HG02610 (cell line): Measurements from ENCODE around the gene ISG20.
A peak's percentile ranks its signal among the peaks of the same experiment; 100 is the strongest.

ENCODE experiments used
- ATAC-seq: cut with Tn5 transposase; IDR thresholded peaks from one replicate; pipeline ENCODE4 v1.9.1; 2021; ENCODE audit warnings: mild to moderate bottlenecking, moderate library complexity; ENCODE audit not compliant: unreplicated experiment

The ISG20 gene

DNA sequence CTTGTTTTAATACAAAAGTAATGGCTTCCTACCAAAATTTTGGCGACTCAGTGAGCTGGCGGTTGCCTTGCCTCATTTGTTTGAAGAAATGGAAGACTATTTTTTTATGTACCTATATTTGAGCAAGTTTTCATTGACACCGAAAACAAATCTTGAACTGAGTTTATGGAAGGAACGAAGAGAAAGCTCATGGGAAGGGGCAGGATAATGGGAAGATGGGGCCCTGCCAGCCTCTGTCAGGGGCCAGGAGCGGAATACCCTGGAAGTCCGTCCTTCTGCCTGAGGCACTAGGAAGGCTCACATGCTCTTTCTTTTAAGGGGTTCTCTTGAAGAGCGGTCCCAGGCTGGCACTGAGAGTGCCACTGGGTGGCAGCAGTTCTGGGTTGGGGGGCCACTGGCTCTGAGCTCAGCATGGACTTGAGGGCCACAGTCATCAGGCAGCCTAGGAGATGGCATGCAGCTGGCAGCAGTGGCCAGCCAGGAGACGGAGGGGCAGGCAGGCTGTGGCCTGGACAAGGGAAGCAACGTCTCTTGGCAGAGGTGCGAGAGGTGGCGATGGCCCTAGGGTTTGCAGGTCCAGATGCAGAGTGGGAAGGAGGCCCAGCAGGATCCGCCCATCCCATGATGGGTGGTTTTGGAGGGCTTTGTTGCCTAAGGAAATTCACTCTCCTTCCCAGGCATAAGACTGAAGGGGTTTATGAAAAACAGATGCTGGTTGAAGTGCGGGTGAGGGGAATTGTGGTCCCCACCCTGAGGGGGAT, 41.6 kb downstream of the ISG20 start:
- no peak for ATAC-seq

DNA sequence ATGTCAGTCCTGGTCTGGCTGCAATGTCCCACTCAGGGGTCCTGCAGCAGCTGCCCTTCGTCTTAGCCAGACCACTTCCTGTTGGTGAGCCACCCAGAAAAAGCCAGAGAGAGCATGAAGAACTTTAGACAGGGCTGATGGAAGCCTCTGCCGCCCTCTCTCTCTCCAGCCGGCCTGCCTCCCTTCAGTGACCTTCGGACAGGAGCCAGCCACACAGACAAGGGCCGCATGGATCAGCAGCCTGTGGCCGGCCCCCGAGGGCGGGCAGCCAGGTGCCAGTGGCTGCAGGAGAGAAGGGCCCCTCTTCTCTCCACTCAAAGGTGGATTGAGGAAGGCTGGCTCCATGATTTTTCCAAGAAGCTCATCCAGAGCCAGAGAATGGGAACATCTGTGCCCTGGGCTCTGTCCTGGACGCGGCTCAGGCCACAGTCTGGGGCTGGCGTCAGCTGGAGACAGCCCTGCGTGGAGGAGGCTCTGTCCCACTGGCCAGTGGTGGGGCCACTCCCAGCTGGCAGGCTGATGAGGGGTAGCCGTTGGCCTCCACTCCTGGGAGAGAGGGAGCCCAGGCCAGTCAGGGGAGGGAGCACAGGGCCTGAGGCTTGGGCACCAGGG, 42.9 kb downstream of the ISG20 start:
- no peak for ATAC-seq

DNA sequence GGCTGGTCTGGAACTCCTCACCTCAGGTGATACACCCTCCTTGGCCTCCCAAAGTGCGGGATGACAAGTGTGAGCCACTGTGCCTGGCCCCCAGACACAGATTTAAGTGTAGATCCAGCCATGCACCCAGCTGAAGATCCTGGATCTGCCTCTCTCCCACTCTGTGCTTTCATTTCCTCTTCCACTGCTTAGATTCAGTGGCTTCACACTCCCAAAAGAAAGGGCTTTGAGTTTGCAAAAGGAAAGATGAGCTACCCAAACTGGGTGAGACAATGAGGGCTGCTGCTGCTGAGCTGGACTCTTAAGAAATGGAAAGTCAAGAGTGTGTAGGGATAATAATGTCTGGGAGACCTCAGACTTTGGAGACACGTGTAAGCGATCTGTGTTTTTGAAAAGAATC, 45.5 kb downstream of the ISG20 start:
- ATAC-seq: no peak

DNA sequence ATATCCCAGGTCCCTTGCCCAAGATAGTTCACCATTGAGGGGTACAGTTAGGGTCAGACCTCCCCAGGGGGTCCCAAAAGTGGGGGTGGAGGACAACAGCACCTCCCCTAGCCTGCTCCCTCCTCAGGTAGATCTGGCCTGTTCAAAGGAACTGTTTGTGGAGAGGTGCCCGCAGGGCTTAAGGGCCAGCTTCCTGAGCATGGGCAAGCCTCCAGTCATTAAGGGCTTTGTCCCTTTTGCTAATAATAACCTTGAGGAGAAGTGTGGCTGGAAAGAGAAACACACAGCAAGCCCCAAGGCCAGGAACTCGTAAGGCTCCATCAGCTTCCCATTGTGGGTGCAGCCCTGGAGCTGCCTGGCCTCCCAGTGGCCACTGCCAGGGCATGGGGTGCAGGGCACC, 47.4 kb downstream of the ISG20 start:
- no peak for ATAC-seq

DNA sequence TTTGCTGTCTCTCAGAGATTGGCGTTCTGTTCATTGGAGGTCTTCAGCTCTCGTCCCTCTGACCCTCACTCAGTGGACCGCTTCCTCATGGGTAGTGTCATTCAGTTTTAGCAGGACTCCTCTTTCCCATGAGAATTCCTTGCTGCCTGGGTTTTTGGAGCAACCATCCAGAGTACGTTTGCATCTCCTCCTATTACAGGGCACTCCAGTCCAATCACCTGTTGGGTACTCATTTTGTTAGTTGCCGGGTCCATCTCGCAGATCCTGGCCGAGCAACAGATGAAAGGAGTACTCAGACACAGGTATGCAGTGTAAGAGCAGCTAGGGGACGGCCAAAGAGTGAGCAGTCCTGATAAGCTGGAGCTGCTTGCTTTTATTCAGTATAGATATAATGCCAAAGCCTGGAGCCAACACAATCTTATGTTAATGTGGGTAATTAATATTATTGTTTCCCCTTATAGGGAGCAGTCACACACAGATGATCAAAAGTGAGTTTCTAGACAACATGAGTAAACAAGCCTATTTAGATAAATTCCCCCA, 49.6 kb downstream of the ISG20 start:
- no peak for ATAC-seq

DNA sequence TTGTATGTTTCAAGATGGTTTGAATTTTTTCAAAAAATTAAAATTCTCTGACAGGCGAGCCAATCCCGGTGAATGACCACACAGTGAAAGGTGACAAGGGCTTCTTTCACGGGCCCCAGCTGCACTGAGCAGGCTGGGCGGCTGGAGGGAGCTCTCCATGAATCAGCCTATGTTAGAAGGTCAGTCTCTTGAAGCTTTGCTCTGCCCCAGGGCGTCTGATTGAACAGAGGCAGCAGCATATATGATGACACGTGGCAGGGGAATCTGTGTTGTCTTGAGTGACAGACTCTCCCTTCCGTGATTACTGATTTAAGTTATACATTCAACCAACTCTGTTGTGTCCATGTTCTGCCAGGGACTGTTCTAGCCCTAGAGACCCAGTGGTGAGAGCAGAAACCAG, 51.5 kb downstream of the ISG20 start:
- ATAC-seq: no peak

DNA sequence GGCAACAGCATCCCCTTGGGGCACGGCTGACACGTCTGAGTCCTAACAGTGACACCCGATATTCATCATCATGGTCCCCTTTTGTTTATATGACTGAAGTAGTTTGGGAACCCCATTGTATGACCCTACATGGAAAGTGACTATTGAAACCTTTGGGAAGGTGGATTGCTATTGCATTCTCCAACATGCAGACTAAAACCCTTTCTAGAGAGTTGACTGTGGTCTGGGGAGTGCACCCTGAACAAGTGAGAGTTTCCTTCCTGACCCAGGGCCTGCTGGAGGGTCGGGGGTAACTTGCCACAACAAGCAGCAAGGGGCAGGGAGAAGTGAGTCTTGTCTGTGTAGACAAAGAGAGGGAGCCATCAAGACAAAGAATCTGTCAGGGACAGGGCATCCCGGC, 54.4 kb downstream of the ISG20 start:
- no peak for ATAC-seq

DNA sequence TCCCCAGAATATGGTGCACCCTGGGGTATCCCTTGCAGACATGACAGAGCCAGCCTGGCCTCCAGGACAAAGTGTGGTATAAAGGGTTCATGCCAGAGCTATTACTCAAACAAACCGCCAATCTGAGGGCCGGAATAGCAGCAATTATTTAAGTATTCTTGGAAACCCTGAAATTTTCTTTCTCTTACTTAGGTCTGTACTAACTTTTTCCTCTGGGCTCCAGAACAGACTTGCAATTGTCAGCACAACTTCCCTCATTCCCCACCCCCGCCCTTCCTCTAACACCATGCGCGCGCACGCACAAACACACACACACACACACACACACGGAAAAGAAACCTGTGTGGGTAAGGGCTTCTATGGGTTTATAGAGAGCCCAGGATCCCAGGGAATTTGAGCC, 56.3 kb downstream of the ISG20 start:
- no peak for ATAC-seq

DNA sequence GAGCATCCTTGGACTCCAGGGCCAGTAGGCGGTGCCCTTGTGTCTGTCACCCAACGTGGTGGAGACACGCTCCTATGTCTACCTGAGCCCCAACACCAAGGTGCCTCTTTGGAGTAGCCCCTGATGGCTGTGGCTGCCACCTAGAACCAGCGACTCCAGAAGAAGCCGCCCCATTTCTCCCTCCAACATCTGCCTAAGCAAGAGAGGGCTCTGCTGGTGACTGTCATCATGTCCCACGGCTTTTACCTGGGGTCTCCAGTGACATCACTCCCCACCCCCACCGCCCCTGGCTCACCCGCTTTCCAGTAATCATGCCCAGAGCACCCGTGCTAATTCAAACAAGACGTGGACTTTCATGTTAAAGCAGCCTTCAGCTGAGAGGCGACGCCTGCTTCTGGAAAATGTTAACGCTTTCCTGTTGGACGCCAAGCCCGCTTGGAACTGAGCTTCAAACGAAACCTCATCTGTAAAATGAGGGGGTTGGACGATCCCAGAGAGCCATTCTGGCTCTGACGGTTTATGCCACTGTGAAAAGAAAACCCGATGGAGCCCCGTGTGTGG, 57.0 kb downstream of the ISG20 start:
- ATAC-seq: no peak

DNA sequence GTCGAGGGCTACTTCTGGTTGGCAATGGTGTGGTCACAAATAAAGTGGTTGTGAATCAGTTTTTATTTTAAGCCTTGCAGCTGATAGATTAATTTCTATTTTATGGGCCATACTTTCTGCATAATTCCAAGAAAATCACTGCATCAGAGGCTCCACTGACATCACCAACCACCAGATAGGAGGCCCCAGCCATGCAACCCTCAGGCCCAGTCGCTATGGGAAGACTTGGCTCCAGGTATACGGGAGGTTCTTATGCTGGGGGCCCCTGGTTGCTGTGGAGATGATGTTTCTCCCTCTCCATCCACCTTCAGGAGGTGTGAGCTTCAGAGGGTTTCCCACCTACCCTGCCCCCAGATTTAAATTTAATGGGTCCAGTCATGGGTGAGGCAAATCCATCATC, 57.4 kb downstream of the ISG20 start:
- no peak for ATAC-seq

DNA sequence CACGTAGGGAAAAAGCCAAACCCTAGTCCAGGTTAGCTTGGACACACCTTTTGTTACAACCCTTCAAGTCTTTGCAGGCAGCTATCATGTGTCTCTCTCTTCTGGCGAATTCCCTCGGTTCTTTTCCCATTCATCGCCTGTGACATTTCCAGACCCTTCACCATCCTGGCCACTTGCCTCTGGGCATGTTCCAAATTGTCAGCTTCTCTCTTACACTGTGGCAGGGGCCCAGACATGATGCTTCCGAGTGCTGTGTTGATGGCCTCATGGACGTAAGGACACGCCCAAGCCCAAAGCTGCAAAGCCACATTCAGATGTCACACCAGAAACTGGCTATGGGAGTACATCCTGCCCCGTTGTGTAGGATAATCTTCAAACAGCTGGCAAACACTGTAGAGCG, 58.5 kb downstream of the ISG20 start:
- no peak for ATAC-seq

DNA sequence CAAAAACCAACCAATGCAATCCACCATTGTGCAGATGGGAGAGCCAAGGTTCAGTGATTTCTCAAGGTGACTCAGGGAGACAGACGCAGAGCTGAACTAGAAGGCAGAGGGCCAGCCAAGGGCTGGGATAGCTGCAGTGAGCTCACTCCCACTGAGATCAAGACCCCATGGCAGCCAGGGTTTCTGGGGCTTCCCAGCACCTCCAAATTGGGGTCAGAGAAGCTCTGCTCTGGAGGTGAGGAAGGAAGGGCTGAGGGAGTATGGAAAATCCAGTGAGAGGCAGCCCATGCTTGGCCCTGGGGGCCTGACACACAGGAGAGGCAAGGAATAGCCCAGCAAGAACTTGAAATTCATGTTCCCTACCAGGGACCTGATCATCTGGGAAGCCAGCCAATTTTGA, 61.0 kb downstream of the ISG20 start:
- ATAC-seq: no peak

DNA sequence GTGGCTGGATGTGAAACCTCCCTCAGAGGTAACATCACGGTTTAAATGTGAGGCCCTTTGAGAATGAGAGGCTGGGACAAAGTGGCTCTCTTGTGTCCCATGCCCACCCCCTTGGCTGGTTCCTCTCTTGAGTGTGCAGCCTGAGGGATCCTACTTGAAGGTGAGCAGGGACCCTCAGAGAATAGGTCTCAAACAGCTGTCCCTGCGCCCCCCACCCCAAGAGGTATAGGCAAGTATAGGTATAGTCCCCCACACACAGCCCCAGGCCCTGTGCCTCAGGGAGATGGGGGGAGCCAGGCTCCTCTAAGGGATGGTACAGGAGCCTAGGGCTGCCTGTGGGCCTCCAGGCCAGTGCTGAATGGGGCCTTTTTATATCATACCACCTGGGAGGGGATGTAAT, 61.9 kb downstream of the ISG20 start:
- no peak for ATAC-seq

DNA sequence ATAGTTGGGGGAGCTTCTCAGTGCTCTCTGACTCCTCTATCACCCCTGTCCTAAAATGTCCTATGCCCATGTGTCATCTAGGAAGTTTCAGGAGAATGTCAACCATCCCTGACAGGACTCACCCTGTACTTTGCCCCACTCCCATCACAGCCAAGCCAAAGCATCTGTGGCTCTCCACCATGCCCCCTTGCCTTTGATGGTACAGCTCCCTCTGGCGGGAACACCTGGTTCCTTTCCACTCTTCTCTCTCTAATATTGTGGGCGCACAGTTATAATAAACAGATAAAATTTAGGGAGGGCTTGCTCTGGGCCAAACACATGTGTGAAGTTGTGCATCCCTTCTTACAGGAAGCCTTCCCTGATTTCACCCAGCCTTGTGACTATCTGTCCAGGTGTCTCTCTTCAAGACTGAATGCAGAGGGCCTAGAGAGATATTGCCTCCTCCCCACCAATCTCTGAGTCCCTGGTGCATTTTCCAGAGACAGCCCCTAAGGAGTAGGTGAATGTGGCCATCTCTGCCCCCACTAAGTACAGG, 62.8 kb downstream of the ISG20 start:
- ATAC-seq: peak; percentile 46

DNA sequence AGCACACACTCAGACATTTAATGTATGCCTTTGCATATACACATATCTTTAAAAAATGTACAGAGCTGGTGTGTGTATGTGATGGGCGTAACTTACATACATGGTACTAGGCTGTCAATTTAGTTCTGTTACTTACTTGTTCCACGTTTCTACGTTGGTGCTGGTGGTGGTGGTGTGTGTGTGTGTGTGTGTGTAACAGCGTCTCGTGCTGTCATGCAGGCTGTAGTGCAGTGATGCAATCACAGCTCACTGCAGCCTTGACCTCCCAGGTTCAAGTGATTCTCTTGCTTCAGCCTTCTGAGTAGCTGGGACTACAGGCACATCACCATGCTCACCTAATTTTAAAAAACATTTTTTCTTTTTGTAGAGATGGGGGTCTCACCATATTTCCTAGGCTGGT, 64.2 kb downstream of the ISG20 start:
- no peak for ATAC-seq

DNA sequence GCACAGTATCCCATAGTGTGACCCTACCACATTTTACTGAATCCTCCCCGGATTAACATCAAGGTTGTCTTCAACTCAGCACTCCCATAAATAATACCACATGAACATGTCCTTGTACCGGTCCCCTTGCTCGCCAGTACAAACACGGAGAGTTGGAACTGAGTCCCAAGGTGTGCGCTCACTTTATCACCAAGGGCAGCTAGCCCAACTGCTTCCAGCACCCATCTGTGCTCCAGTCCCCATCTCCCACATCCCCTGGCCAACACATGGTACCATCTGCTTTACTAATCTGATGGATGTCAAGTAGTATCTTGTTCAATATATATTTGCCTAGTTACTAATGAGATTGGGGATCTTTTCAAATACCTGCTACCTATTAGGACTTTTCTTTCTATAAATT, 64.7 kb downstream of the ISG20 start:
- no peak for ATAC-seq

DNA sequence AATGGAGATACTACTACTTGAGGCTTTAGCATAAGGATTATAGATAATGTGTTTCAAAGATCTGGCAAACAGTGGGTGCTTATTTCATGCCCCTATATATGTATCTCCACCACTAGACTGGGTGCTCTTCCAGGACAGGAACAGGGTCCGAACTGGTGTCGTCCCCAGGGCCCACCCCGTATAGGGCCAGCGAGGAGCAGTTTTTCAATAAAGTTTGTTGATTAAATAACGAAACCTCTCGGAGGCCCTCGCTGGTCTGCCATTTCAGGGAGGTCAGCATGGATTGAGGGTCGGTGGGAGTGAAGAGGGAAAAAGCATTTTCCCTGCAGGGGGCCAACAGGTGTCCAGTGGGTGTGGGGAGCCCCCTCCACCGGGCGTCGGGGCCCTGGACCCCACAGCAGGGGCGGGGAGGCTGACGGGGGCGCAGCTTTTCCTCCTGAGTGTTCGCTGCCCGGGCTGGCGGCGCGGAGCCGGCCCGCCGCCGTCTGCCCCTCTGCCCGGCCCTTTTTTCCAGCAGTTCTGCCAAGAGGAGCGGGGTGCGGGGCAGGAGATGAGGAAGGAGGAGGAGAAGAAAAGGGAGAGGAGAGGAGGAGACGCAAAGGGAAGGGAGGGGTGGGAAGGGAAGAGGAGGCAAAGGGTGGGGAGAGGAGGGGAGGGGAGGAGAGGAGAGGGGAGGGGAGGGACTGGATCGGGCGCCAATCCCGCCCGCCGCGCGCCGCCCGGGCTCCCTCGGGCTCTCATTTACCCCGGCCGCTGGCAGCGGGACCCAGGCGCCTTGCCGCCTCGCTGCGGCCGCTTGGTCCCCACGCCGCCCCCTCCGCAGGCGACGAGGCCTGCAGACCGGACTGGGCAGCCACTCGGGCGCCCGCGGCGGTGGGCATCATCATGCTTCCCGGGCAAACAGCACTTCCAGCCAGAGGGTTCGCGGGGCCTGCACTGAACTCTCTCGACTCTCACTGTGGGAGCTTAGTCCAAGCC, 66.3 kb downstream of the ISG20 start:
- ATAC-seq: no peak

DNA sequence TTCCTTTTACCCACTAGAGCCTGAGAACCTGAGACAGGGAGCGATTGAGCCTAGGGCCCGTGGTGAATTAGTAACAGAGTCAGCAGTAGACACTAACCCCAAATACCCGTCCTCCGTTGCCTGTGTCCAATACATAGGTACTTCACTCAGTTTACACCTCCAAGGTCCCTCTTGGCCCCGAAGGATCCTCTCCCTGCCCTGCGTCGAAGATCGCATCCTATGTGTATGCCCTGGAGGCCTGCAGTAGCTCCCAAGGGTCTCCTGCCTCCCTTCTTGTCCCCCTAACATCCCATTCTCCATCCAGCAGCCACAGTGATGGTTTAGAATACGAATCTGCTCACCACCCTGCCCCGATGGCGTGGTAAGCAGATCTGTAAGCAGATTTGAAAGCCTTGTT, 67.0 kb downstream of the ISG20 start:
- ATAC-seq: no peak
